ENCODE results near the gene MYT1.

MYT1 gene

DNA sequence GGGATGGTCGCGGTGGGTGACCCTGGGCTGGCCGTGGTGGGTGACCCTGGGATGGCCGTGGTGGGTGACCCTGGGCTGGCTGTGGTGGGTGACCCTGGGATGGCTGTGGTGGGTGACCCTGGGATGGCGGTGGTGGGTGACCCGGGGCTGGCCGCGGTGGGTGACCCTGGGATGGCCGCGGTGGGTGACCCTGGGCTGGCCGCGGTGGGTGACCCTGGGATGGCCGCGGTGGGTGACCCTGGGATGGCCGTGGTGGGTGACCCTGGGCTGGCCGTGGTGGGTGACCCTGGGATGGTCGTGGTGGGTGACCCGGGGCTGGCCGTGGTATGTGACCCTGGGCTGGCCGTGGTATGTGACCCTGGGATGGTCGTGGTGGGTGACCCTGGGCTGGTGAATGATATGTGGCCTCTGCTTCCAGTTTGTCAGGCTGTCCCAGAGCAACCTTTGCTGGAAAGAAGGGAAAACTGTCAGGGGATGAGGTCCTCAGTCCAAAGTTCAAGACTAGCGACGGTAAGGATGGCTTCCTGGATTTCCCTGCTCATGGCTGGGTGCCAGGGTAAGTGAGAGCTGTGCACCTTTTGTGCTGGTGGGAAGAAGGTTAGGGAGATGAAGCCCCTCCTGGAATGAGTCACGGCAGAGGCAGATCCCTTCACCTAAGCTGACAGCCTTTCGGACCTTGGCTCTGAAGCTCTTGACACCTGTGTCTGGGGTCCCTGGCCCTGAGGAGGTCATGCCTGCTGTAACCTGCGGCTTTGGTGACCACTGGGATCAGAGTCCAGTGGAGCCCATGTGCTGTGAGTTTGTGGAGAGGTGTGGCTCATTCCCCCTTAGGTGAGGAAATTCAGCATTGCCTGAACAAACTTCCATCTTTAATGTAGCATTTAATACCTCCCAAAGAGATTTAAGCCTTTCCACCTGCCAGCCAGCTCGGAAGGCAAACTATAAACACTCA lies 72.2 kb downstream of the MYT1 start:
- no peak for DNase-seq

DNA sequence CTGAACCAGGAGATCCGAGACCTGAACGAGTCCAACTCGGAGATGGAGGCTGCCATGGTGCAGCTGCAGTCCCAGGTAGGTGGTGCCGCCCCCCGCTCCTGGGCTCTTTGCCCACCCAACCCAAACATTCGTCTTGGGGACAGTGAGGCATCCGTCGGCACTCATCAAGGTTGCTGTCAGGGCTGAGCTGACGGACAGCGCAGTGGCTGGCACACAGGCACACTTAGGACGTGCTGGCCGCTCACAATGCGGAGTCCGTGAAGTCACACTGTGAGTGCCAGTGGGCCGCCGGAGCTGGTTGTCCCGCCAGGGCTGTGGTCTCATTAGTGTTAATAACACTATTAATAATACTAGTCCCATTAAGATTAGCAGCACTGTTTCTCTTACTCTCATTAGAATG lies 73.1 kb downstream of the MYT1 start:
- no peak for DNase-seq

DNA sequence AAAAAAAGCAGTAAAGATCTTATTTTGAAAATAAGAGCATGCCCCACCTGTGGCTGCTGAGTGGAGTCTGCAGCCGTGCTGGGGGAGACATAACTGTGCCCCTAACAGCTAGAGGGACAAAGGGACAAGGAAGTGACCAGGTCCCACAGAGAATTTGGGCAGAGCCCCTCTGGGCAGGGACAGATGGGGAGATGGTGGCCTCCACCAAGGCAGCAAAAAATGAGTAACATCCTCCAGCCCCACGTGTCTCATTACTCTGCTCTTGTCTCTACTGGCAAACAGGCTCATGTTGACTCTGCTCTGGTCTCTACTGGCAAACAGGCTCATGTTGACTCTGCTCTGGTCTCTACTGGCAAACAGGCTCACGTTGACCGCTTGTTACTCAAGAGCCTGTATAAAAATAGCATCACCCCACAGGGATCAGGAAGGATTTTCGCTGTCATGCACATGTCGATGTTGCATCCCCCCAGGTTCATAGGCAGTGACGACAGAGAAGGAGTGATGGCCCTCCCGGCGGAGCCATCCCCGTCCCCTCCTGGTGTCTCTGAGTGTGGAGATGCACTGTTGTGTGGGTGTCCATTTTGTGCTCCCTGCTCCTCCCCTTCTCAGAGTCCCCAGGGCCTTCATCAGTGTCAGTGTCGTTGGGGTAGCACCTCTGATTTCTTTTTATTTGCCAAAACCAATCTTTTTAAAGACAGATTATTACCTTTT lies 74.0 kb downstream of the MYT1 start:
- DNase-seq, result no peak

DNA sequence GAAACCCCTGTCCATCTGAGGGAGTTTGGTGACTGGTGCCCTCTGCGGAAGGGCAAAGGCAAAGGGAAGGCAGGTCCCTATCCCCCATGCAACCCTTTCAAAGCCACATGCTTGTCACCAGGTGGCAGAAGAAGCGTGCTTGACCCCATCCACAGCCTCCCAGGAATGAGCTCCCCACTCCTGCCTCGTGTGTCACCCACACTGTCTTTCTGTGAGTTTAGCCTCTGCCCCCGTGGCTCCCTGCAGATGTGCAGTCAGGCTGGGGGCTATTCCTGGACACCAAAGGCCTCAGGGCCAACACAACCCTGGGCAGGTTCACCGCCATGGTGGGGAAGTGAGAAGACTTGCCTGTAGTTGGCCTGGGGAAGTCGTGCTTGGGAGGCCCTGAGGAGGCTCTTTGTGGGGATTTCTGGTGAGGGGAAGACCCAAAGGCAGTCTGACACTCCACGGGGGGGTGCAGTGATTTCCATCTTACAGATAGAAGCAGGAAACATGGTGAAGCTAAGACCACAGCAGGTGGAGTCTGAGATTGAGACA lies 74.7 kb downstream of the MYT1 start:
- DNase-seq, result no peak

GRCh38 chr20:64239449-64240242 lies 75.4 kb downstream of the MYT1 start:
- no peak for DNase-seq

- no peak for DNase-seq
Measured at GRCh38 chr20:64240243-64241015, 76.2 kb downstream of the MYT1 start.

- no peak for DNase-seq
Measured at GRCh38 chr20:64241061-64241460, 76.8 kb downstream of the MYT1 start.

DNA sequence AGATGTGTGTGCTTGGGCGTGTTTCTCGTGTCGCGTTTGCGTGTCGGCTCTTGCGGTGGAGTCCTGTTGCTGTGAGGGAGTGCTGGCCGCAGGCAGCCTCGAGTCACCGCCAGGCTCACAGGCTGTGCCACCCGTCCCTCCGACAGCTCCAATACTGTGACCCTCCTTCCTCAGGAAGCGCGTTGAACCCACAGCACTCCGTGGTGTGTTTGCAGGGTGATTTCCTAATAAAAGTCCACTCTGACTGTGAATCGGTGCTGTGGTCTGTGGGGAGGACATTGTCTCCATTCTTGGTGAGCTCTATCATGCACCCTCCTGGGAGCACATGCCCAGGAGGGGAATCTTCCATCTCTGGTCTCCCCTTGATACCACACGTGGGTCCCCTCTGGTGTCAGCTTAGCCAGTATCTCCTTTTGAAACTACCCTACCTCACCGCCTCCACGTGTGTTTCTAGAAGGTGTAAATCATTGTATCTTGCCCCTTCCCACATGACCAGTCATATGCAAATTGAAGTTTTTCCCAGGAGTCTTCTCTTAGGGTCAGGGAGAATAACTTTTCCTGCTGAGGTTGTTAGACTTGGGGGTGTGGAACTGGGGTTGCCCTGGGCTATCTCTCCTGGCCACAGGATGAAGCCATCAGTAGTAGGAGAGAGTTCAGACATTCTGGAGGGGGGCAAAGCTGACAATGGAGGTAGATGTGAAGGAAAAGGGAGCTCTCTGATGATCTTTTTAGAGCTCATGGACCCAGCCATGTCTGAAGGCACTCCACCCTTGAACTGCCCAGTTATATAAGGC lies 77.9 kb downstream of the MYT1 start:
- DNase-seq, result no peak

DNA sequence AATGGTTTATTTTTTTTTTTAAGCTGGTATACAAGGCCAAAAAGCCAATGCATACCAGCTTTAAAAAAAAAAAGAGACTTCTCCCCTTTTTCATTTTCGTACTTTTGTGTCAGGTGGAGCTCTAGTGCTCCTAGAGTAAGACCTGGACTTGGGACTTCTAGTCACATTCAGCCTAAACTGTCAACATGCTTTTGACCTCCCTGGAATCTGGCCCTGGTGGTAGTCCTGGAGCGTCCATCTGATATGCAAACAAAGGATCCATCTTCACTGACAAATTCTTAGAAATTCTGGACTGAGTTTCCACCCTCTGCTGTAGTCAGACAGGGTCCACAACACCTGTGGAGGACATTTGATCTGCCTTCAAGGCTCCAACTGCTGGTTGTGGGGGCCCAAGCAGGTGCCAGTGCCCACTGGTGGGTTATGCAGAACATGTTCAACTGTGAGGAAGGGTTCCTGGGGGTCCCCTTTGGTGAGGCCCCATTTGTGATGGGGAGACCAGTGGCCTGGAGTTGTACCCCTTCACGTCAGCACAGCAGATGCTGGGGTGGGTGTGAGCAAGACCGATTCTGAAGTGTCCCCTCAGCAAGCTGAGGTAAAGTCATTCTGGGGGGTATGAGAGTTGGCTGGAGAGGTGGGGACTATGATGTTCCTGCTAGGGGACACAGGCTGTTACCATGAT lies 78.7 kb downstream of the MYT1 start:
- no peak for DNase-seq

- no peak for DNase-seq
Measured at GRCh38 chr20:64244281-64244805, 80.1 kb downstream of the MYT1 start.

DNA sequence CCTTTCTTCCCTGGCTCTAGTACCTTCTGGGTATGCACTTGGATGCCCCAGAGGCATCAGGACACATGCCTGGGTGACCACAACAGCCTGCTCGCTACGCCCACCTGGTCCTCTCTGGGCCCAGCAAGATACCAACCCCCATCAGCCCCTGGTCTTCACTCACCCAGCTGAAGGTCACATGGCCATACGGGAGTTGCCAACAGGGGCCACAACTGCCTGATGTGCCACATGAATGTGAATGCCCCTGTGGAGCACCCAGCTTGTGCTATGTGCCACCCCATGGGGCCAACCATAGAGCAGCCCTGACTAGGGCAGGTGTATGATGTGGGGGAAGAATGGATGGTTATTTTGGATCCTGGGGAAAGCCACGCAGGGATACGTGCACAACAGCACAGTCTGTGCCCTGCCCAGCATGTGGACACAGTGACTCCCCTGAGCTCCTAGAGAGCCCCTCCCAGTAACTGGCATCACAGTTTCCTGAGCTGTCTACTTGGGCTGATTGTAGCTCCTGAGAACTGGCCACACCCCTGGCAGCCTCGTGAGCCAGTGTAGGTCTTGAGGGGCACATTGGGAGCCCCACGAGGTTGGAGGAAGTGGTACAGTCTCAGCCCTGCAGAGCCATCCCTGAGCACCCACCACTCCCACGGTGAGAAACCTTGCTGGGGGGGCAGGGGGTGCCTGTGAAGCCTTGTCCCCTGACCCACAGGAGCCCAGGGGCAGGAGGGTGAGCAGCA lies 80.8 kb downstream of the MYT1 start:
- no peak for DNase-seq

DNA sequence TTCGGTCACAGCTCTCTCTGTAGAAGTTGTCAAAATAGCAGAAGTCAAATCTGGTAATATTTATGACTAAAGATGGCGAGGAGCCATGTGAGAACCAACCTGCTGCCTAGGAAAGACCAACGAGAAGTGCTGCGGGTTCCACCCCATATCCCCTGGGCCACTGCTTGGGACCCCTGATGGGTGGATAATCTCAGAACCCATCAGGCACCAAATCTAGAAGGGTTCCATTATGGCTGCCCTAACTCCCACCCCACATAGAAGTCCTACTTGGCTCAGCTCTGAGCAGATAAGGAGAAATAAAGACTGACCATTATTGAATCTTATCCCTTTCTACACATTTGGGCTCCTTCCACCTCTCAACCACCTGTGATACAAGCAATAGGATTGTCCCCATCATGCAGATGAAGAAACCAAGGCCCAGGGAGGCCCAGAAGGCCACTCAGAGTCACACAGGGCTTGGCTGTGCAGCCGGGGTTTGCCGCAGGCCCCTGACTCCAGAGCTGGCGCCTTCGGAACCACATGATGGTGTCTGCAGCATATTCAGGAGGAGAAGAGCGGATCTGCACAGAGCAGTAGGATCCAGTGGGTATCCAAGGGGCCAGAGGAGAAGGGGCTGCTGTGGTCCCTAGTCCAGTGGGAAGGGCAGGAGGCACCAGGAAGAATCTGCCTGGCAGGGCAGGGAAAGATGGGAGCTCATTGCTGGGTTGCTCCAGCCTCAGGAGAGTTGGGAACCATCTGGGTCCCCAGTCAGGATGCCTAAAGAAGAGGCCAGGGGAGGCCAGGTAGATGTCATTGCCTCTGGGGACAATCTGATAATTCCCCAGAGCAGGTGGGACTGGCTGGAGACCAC lies 81.7 kb downstream of the MYT1 start:
- no peak for DNase-seq

DNA sequence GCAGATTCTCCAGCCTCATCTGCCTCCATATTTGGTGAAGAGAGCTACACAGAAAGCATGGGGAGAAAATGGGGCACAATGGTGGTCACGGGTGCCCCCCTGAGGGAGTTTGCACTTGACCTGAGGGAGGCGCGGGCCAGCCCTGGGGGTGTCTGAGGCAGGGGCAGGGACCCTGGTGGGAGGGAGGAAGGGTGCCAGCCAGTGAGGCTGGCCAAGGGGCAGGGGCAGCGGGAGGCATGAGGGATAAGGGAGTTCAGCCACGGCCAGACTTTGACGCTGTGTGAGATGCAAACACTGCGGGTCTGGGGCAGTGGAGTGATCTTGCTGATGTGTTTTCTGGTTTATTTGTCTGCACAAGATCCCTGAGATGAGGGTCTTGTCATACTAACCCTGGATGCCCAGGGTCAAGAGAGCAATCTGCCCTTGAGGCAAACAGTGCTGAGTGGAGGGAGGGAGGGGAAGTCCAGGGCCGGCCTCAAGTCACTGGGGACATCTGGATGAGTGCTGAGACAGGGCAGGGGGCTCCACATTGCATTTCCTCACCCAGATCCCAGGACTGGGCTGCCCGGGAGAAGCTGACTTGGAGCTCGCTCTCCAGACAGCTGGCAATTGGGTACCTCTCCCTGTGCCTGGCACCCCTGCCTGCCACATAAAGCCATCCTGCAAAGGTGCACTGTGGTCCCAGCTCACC lies 82.5 kb downstream of the MYT1 start:
- no peak for DNase-seq

GRCh38 chr20:64247307-64247618 lies 83.0 kb downstream of the MYT1 start:
- no peak for DNase-seq

DNA sequence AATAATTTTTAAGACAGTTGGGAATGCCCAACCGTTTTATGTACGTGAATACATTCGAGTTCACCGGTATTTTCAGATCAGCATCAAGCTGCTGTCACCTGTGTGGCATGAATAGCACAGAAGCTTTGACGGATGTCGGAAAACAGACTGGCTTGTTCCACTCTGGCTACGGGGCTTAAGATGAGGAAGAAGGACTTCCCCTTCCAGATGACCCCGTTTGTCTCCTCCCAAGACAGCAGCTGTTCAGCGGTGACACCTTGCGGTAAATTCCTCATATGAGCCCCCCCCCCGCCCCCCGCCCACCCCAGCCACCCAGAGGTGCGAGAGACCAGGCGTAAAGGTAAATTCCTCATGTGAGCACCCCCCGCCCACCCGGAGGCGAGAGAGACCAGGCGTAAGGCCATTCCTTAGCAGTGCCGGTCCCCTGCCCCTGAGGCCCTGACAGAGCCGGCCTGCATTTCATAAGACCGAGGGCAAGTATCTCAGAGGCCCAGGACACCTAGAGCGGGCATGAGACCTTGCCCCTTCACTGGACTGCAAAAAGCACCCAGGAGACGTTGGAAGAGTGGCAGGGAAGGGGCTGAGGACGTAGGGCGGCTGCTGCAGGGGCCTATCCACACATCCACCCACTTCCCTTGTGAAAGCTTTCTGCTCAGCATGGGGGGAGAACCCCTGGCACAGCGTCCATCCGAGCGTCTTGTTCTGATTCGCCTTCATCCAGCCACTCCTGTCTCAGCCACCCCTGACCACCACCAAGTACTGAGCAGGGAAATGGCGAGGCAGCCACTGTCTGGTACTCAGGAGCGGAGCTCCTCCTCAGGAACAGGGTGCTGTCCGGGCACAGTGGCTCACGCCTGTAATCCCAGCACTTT lies 84.0 kb downstream of the MYT1 start:
- DNase-seq, result no peak

DNA sequence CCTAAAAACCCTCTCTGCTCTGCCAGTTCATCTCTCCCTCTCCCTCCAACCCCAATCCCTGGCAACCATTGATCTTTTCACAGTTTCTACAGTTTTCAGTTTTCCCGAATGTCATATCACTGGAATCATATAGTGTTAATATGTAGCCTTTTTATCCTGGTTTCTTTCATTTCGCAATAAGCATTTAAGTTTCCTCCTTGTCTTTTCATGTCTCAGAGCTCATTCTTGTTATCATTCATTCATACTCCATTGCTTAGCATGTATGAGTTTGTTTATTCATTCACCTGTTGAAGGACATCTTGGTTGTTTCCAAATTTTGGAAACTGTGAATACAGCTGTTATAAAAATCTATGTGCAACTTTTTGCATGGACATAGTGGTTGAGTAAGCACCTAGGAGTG lies 85.8 kb downstream of the MYT1 start:
- no peak for DNase-seq

DNA sequence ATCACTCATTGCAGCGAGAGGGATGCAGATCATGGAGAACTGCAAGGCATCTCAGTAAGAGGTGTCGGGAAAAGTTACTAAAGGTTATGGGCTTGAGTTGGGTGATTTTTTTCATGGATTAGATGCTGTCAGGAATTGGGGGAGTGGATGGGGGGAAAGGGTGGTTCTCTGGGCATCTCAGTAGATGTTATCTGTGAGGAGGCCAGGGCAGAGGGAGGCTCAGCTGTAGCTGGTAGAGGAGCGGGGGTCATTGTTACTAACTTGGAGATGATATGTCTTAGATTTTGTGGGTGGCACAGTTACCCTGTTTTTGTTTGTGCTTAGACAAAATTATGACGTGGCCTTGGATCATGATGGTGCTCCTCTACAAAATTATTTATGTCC lies 88.7 kb downstream of the MYT1 start:
- DNase-seq, result no peak
